Amniotic stem cell (primary cell): ENCODE results near the gene KCNK4.
"Not testable (repeated sequence)": the region's sequence is repeated elsewhere in the genome, so short reads cannot be mapped to it uniquely, and the experiment has no call there.

ENCODE experiments used
- DNase-seq: peaks from one replicate; lab custom pipeline; 2025; lab: John Stamatoyannopoulos, UW

The KCNK4 gene

DNA sequence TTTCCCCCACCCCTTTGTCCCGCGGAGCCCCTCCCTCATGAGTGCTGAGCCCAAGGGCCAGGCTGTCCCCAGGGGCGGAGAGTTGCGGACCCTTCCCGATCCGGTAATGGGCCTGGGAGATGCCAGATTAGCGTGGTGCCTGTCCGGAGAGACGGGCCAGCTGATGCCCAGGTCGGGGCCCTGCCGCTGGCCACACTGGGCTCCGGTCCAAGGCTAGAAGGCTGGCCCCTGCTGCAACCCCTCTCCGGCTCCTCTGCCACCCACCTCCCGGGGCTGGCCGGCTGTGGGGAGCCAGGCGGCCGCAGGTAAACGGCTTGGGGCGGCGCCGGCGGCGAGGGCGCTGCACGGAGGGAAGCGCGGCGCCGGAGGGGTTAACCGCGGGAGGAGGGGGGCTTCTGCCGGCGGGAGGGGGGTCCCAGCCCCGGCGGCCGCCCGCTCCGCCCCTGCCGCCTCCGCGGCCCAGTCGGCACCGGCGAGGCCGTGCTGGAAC, at the start of gene KCNK4:
KCNK4 (plus strand) TSS at position 41 of the 490 bp plus-strand sequence. CDS start 1,717 bp downstream, outside the sequence.
- no peak for DNase-seq

DNA sequence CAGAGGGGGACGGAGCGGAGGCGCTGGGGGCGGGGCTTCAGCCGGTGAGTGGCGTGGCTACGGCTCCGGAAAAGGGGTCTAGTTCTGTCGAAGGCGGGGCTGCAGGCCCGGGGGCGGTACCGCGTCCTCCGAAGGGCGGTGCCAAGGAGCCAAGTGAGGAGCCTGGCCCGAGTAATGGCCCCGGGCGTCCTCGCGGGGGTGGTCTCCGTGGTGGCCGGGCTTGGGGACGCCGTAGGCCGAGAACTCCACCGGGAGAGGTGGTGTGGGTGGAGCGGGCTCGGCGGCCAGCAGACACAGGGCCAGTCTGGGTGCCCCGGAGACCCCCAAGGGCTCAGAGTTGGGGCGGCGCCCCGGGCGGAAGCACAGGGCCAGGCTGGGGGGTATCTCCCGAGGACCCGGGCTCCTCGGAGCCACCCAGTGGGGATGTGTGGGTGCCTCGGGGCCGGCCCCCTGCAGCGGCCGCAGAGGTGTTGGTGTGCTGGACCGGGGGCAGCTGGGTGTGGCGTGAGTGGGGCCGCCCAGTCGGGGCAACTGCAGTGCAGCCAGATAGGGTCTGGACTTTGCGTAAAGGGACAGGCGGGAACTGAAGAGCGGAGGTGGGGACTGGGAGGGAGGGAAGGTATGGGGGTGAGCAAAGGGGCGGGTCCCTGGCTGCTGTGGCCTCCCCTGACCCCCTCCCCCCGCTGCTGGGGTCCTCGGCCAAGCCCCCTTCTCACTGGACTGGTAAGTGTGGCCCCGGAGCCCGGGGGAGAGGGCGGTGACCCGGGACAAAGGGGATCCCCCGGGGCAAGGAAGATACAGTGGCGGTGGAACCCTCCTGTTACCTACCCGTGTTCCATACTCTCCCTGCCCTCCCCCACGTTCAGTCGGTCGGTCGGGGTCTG, 49.4 kb upstream of the KCNK4 start:
- no peak for DNase-seq

DNA sequence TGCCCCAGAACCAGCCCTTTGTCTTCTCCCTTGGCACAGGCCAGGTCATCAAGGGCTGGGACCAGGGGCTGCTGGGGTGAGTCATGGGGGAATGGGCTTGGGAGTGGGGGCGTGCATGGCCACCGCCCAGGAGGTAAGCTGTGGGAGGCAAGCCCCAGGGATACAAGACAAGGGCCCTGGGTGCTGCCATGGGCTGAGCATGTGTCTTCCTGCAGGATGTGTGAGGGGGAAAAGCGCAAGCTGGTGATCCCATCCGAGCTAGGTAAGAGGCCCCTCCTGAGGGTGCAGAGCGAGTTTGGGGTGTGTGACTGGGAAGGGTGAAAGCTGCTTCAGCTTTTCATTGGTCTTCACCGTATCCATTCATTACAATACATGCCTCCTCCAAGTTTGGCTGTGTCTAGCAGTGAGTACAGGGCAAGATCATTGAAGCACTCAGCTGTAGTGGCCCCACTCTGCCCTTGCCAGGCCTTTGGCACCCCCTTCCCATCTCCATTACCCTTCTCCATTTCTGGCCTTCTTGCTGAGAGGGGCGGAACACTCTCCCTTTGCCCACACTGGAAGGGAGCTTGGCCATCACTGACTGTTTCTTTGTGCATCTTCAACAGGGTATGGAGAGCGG, 47.8 kb upstream of the KCNK4 start:
- DNase-seq, result no peak

DNA sequence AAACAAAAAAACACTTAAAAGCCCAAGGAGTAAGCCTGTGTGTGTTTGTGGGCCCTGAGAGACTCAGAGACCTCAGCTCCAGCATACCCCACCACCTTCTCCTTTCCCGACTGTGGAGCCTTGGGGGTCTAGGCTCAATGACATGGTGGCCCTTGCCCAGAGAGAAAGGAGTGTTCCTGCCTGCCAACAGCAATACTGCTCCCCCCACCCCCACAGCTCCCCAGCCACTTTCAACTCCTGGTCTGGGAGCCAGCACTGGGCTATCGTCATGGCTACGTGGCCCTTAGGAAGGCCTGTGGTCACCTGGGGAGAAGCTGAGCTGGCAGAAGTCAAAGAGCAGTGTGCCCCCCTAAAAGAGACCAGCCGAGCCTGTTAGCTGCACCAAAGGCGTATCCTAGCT, 47.0 kb upstream of the KCNK4 start:
- no peak for DNase-seq

DNA sequence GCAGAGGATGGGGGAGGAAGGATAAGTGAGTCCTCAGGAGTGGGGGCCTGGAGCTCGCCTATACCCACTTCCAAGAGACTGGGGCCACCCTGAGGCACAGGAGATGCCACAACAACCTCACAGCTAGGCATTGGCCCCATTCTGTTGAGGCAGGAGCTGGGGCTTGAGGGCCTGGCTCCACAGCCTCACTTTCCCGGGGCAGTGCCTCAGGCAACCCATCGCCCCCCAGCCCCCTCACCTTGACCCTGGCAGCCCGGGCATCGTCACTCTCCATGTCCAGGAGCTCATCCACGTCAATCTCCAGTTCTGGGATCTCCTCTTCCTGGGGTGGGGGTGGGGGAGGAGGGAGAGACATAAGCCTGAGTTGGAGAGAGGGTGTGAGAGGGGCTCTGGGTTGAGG, 46.1 kb upstream of the KCNK4 start:
- no peak for DNase-seq

DNA sequence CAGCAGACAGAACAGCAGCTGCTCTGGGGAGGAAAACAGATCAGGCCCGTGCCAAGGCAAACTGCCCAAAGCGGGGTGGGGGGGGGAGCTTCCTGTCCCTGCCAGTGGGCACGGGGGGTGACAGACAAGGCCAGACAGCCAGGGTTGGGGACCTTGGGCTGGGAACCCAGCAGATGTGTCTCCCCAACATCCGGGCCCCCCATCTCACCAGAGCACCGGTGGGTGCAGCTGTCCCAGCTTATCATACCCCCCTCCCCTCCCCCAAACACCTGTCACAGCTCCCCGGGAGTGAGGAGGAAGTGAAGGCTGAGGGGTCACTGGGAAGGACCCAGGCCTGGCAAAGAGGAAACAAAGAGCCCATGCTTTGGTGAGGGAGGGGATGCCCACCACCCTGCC, 45.7 kb upstream of the KCNK4 start:
- no peak for DNase-seq

DNA sequence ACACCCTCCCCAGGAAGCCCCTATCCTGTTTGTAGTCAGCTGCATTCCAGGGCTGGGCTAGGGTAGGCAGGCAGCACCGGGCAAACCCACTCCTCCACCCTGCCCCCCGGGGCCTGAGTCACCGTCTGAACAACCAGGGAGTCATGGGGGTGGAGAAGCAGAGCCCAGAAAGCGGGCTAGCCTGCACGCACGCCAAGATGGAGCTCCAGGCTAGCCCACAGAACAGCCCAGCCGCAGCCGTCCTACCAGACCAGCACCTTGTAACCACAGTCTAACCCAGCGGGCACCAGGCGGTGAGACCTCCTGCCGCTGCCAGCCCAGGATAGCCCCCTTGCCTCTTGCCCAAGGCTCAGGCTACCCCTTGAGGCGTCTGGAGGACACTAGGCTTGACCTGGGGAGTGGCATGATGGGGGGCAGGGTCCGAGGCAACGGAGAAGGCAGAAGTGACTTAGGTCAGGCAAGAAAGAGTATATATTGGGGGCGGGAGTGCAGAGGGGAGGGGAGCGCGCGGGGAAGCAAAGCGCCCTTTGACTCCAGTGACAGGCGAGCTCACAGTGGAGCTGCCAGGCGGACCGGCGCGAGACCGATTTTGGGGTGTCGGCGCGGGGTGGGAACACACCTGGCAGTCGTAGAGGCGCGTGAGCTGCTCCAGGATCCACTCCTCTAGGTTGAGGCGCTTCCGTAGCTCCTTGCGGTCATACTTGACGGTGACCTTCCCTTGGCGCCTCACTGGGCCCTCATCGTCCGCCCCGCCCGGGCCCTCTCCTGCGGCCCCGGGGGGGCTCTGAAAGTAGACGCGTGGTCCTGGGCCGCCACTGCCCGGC, 45.1 kb upstream of the KCNK4 start:
- DNase-seq, result peak; percentile 86

DNA sequence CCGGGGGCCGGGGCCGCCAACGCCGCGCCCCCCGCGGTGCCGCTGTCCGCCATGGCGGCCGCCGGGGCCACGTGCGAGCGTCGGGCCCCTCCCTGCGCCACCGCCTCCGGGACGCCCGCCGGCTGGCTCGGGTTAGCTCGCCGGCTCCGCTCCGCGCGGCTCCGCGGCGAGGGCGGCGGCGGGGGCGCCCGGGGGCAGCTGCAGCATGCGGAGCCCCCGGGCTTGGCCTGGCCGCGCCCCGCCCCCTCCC, 44.6 kb upstream of the KCNK4 start:
- not testable (repeated sequence) for DNase-seq

DNA sequence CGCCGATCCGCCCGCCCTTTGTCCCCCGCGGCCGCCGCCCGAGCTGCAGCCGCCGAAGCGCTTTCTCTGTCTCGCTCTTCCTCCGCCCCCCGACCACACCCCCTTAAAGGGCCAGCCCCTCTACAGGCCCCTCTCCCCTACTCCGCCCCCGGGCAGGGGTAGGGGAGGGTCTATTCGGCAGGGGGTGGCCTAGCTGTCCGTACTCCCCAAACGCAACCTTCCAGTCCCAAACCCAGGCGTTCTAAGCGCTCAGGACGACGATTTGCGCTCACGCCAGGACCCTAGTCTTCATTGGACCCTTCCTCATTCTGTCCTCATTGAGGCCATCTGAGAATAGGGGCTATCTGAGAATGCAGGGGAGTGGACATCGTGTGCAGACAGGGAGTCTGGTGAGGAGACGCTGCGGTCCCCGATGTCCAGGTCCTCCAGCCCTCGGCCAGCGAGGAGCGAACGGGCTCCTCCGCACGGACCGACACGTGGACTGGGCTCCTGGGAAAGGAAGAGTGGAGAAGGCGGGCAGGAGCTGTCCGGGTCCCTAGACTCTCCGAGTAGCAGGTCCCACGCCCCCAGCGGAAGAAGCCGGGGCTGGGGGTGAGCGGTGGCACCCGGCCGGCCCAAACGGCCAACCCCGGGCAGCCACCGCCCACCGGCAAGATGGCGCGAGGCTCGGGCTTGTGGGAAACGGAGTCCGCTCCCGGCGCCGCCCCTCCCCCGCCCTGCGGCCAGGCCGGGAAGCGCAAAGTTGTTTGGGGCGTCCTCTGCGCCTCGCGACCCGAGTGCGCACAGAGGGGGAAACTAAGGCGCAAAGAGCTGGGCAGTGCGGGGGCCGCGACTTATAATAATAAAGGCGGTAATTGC, 44.0 kb upstream of the KCNK4 start, which contains the start of gene PPP1R14B:
PPP1R14B (minus strand) TSS at position 73 of the 858 bp plus-strand sequence. CDS start 270 bp downstream, outside the sequence.
- DNase-seq, result no peak

DNA sequence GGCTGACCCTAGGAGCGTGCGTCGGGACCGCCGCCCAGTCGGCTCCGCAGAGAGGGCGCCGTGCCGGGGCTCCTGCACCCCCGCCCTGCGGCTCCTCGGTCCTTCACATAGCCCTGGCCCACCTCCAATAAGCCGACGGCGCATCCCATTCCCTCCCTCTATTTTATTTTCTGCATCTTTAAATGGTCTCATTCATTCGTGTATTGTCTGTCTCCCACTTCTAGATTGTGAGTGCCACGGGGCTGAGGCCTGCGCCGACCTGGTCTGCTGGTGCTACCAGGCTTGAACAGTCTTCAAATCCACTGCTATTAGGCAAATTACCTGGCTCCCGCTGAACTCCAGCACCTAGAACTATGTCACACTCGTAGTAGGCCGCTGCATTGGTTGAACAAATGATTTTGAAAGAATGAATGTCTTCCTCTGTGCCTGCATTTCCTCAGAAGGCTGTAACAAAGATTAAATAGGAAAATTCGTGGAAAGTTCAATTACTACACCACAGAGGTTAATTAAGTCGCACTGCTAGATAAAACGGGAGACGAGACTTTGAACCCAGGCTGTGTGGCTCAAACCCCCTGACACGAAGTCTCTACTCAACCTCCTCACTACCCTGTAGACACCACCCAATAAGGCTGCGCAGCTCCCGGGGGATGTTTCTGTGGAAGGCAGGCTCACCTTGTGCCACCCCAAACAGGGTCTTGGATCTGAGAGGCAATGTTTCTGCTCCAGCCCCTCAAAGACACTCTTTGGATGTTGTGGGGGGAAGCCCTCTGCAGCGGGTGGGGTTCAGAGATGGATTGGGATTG, 43.2 kb upstream of the KCNK4 start:
- no peak for DNase-seq

DNA sequence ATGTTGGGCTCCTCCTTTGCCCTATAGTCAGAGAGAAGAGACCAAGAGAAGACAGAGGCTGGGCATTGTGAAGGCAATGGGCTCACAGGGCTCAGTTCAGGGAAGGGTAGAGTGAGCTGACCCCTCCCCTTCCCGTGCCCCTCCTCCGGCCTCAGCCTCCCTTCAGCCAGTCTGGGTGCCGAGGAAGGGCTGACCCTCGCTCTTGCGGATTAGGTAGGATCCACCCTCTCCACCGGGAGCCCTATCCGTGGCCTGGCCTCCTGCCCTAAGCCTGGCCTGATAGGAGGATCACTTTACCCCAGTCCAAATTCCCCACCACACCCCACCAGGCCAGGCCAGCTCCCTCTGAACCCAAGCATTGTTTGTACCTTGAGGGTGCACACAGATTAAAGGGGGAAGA, 42.5 kb upstream of the KCNK4 start:
- no peak for DNase-seq

DNA sequence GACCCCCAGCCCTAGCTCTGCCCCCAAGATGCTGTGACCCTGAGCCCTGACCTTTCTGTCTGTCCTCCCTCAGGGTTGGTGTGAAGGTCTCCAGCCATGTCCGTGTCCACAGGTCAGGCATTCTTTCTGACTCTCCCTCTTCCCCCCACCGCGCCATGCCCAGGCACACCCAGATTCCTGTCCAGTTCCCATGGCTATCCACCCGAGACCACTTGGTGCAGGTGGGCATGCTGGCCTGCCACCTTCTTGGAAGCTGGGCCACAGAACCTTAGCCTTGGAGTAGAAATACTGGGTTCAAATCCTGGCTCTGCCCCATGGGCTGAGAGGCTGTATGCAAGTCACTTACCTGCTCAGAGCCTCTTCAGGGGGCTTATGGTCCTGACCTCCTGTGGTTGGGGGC, 42.1 kb upstream of the KCNK4 start:
- DNase-seq, result no peak

DNA sequence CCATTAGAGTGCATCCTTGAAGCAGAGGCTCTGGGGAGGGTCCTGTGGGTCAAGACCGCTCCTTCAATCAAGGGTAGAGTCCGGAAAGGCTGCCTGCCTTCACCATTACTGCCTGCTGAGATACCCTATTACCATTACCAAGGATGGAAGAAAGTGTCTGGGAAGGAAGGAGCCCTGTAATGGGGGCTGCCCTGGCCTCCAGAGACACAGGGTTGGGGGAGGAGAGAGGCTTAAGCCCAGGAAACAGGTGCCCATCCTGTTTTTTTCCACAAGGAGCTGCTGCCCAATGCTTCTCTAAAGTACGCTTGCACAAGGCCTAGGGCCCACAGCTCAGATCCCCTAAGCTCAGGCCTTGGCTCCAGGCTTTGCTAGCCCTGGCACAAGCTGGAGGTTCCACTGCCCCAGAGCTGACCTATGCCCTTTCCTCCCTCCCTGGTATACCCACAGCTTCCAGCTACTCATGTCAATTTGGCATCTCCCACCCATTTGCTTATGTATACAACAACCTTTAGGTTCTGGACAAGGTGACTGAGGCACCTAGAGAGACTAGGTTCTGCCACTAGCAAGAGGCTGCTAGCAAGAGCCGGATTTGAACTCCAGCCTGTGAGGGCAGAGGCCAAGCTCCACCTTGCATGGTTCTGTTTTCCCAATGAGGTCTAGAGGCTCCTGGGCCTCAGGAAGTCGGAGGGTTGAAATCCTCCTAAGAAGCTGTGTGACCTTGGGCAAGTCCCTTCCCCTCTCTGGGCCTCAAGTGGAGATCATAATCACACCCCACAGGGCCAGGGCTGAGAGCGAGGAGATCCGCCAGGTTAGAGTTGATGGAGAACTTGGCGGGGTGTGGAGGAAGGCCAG, 41.3 kb upstream of the KCNK4 start:
- no peak for DNase-seq

DNA sequence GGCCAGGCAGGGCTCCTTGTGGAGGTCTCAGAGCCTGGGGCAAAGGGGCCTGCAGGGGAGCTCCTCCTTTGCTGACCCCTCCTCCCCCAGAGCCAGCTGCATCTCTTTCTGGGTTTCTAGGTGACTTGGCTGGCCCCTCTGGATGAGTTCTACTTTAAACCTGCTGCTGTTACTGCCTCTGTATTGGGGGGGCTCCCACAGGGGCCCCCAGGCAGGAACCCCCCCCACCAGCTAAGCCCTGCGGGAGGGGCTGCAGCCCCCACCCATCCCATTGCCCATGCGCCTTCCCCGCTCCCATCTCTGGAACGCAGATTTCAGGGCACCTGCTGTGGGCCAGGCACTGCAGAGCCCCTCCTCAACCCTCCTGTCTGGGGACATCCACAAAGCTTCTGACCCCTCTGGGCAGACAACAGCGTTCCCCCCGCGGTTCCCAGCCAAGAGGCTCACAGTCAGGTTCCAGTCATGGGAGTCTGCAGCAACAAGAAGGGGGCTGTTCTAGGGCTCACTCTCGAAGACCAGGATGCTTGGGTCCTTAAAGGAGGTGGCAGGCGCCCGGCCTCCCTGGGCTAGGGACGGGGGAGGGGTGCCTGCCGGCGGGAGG, 40.6 kb upstream of the KCNK4 start:
- DNase-seq, result no peak

DNA sequence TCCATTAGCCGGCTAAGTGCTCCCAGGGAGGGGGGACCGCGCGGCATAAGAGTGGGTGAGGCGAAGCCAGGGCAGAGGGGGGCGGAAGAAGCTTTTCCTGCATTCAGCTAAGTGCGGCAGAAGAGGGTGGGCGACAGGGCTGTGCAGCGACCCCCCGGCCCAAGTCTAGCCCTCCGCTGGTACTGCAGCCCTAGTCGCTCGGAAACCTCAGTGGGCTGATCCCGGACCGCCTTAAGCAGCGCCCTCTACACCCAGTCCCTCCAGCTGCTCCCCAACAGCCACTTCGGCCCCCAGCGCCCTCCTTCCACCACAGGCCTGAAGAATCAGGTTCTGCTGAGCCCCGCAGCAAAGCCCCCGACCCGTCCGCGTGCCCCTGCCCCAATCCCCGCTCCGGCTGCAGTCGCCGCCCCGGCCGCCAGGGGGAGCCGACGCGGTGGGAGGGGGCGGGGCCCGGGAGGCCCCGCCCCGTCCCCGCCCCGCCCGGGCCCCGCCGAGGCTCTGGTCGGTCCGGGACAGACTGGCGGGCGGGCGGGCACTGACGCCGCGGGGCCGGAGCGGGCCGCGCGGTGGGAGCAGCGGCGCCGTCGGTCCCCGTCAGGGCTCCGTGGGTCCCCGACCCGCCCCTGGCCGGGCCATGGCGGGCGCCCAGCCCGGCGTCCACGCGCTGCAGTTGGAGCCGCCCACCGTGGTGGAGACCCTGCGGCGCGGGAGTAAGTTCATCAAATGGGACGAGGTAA, 39.9 kb upstream of the KCNK4 start, which contains the start of gene PLCB3:
PLCB3 (plus strand) TSS at position 515 of the 737 bp plus-strand sequence; CDS start at position 635, 120 bp downstream.
- no peak for DNase-seq

DNA sequence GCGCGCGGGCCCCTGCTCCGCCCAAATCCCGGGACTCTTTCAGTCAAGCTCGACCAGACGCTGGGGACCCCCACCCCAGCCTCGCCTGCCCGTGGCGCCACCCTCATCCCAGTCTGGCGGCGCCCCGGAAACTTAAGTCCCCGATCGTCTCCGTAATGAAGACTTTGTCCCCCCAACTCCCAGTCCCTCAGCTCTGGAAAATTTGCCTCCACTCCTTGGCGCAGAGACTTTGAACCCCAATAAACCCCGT, 39.4 kb upstream of the KCNK4 start:
- DNase-seq, result no peak

DNA sequence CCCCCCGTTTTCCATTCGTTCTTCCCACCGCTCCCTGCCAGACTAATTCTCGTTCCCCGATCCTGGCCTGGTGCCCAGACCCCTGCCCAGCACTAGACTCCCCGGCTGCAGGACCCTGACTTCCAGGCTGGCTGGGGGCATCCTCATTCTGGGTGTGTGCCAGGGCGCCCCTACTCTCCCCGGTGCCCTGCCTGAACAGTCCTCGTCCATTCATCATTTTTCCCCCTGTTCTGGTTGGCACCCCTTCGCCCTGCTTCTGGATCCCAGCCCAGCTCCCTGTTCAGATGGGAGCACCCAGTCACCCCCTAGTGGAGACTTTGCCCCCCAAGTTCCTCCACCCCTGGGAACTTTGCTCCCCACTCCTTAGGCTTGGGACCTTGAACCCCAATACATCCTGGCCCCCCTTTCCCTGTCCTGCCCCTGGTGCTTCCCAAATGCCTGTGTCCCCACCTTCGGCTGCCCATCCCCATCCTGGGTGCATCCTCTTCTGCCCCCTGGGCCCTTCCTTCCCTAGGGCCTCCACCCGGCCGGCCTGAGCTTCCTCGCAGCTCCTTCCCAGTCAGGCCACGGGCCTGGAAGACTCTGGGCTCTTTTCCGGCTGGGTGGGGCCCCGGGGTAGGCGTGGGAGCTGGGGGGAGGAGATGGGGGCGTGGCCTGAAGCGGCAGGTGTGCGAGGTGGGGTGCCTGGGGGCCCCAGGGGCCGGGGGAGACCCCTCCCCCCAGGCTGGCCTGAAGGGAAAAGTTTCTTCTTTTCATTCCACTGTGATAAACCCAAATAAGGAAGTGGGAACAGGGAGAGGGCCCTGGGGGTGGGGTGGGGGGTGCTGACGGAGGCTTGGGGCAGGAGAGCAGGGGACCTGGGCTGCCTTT, 38.9 kb upstream of the KCNK4 start:
- DNase-seq, result no peak

DNA sequence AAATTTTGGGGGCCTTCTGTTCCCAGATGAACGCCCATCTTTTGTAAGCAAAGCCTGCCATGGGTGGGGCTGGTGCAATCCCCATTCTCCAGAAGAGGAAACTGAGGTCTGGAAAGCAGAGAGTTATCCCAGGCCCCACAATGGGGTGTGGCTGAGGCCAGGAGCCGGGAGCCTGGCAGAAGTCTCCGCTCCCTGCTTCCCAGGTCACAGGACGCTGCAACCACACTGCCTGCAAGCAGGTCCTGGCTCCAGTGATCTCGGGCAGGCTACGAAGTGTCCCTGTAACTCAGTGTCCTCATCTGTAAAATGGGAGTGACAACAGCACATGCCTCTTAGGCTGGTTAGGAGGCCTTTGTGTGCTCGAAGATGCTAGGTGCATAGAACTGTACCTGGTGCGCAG, 38.1 kb upstream of the KCNK4 start:
- DNase-seq, result no peak
